Astrocyte of the spinal cord (primary cell): ENCODE measurements around the gene RASGEF1B.

Experiments used
- DNase-seq: peaks from one replicate; pipeline ENCODE4 v3.0.0; 2011; ENCODE audit warnings: low read depth, low spot score
- H3K4me3 ChIP-seq: 2 replicates; pipeline ENCODE4 v1.5.1; 2011; ENCODE audit warnings: low read depth, mild to moderate bottlenecking, low read length, moderate library complexity
- CTCF ChIP-seq: IDR thresholded peaks from 2 replicates; pipeline ENCODE4 v1.5.1; 2012; ENCODE audit warnings: low read depth, mild to moderate bottlenecking, low read length, inconsistent platforms
- in situ Hi-C: cut with HindIII; loops from 2 replicates; pipeline ENCODE4 v1.10.0; 2017; ENCODE audit warnings: low sequenced_read_pairs

The RASGEF1B gene

GRCh38 chr4:81436096-81436495 is 35.6 kb downstream of the RASGEF1B start:
- no peak overlapping the region for H3K4me3 ChIP-seq
- TF ChIP-seq CTCF, result no peak
- DNase-seq, result no peak
- in situ Hi-C loops, result no loop called here

- no peak overlapping the region for H3K4me3 ChIP-seq
- TF ChIP-seq CTCF, result no peak
- no peak for DNase-seq
- in situ Hi-C loops, result no loop called here
Observed at GRCh38 chr4:81432825-81433224, 38.9 kb downstream of the RASGEF1B start.

GRCh38 chr4:81431971-81432370 is 39.7 kb downstream of the RASGEF1B start:
- H3K4me3 ChIP-seq, result no peak overlapping the region
- in situ Hi-C loops, result no loop called here
- no peak for DNase-seq
- no peak for TF ChIP-seq CTCF

GRCh38 chr4:81429607-81430006 is 42.1 kb downstream of the RASGEF1B start:
- in situ Hi-C loops, result no loop called here
- TF ChIP-seq CTCF, result no peak
- DNase-seq, result no peak
- H3K4me3 ChIP-seq, result no peak overlapping the region

GRCh38 chr4:81429031-81429430 is 42.7 kb downstream of the RASGEF1B start:
- in situ Hi-C loops, result no loop called here
- TF ChIP-seq CTCF, result no peak

GRCh38 chr4:81428002-81428401 is 43.7 kb downstream of the RASGEF1B start:
- in situ Hi-C loops, result no loop called here
- no peak for DNase-seq
- no peak for TF ChIP-seq CTCF
- H3K4me3 ChIP-seq, result no peak overlapping the region

More at GRCh38 chr4:81429031-81429430, 42.7 kb downstream of the RASGEF1B start:
- no peak for DNase-seq
- H3K4me3 ChIP-seq, result no peak overlapping the region

- H3K4me3 ChIP-seq, result no peak overlapping the region
- DNase-seq, result no peak
- no peak for TF ChIP-seq CTCF
- in situ Hi-C loops, result no loop called here
Observed at GRCh38 chr4:81427344-81427821, 44.3 kb downstream of the RASGEF1B start.
